Lower leg skin (tissue), 4 donors: ENCODE measurements around the gene SMOC2. TPM values are rescaled to one million over a fixed set of nuclear protein-coding genes. Genes with fewer than 3 reads are reported as not detected.

Experiments used
- DNase-seq, 2 donors: peaks; one replicate each; pipeline ENCODE4 v3.0.0-alpha.2; 2019; ENCODE audit warnings: low spot score in 2 of 2
- H3K4me3 ChIP-seq: fragments of 200-600 bp; sonication (generic); 2 replicates; pipeline ENCODE4 v1.5.1; 2017; ENCODE audit warnings: mild to moderate bottlenecking, low read depth; ENCODE audit not compliant: poor library complexity, severe bottlenecking
- POLR2A ChIP-seq, 2 donors: fragments of 450-650 bp; IDR thresholded peaks; one replicate each; pipeline ENCODE4 v1.6.1; 2016 to 2017; ENCODE audit warnings: antibody characterized with exemption in 2 of 2, mild to moderate bottlenecking in 1 of 2, moderate library complexity in 1 of 2
- WGBS, 2 donors: methylation state at CpG; one replicate each; pipeline ENCODE4 v1.1.5; 2018; 5-methylcytosine and 5-hydroxymethylcytosine counted together
- intact Hi-C: fragments of 100-400 bp; cut with DNase I; formaldehyde crosslinking; loops from one replicate; pipeline ENCODE4 v1.15.0; 2023; ENCODE audit warnings: low total_unique reads
- total RNA-seq, 4 donors: library from RNA; depleted of rRNA; stranded (reverse); fragments of >200 nt; gene quantifications; one replicate each; pipeline ENCODE4 v1.1.0, GENCODE V29; 2016
- TF ChIP-seq, protein P1 (sequence below), 3 donors: fragments of 450-650 bp; IDR thresholded peaks; one replicate each; pipeline ENCODE4 v1.5.1; 2016; ENCODE audit warnings: antibody characterized with exemption in 3 of 3, mild to moderate bottlenecking in 3 of 3, moderate library complexity in 2 of 3

The SMOC2 gene
- total RNA-seq, 4 donors from 2014 or later, result 12.5 to 26.1 (median 13.0) TPM

GRCh38 chr6:168469521-168469920 is 28.5 kb downstream of the SMOC2 start:
- no peak overlapping the region for H3K4me3 ChIP-seq
- DNase-seq, result no peak
- WGBS, 2 donors, result 84 to 86% methylated on average over 14 of the region's 14 CpGs
- TF ChIP-seq, protein P1, sequence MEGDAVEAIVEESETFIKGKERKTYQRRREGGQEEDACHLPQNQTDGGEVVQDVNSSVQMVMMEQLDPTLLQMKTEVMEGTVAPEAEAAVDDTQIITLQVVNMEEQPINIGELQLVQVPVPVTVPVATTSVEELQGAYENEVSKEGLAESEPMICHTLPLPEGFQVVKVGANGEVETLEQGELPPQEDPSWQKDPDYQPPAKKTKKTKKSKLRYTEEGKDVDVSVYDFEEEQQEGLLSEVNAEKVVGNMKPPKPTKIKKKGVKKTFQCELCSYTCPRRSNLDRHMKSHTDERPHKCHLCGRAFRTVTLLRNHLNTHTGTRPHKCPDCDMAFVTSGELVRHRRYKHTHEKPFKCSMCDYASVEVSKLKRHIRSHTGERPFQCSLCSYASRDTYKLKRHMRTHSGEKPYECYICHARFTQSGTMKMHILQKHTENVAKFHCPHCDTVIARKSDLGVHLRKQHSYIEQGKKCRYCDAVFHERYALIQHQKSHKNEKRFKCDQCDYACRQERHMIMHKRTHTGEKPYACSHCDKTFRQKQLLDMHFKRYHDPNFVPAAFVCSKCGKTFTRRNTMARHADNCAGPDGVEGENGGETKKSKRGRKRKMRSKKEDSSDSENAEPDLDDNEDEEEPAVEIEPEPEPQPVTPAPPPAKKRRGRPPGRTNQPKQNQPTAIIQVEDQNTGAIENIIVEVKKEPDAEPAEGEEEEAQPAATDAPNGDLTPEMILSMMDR (IDR thresholded peaks at IDR 0.05), result no peak
- no peak for TF ChIP-seq POLR2A (IDR thresholded peaks at IDR 0.05)
- intact Hi-C loops, result no loop called here

DNA sequence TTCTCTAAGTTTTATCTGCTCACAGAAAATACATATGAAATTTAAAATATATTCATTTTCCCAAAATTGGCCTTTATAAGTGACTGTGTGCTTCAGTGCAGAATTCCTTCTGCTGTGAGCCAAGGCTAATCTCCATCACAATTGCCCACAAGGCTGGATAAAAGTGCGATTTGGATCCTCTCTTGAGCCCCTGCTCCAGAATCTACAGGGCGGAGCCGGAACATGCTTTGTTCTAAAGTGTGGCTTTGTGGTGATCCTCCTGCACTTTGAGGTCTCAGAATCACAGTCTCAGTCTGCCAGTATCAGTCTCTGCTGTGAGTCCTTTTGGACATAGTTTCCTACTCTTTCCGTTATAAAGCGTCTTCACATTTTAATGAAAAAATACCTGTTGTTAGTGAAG is 28.9 kb downstream of the SMOC2 start:
- no peak overlapping the region for H3K4me3 ChIP-seq
- 88% methylated on average over 5 of the region's 5 CpGs for WGBS, 2 donors
- TF ChIP-seq, protein P1 (IDR thresholded peaks at IDR 0.05), result no peak
- no peak for TF ChIP-seq POLR2A (IDR thresholded peaks at IDR 0.05)
- DNase-seq, result no peak
- intact Hi-C loops, result no loop called here

DNA sequence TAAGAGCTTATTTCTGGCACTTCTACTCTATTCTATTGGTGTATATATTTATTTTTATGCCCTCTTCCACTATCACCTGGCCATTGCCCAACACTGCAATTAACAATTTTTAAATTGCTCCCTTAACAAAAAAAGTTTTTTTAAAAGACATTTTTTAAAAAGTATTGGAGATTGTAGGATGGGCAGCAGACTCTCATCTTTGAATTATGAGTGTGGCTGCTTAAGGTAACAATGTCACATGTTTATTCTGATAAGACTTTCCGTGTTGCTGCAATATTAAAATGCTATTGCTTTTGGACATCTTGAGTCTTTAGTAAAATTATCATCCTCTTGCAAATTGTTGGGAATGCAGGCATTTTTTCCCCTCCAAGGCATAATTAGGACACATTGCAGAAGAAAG is 31.4 kb downstream of the SMOC2 start:
- WGBS, 2 donors, result 92 to 100% methylated on average over 1 of the region's 1 CpG
- no peak for DNase-seq
- intact Hi-C loops, result no loop called here
- H3K4me3 ChIP-seq, result no peak overlapping the region
- no peak for TF ChIP-seq POLR2A (IDR thresholded peaks at IDR 0.05)

GRCh38 chr6:168473197-168473596 is 32.2 kb downstream of the SMOC2 start:
- no peak overlapping the region for H3K4me3 ChIP-seq
- WGBS, 2 donors, result 86 to 92% methylated on average over 7 of the region's 7 CpGs
- no peak for DNase-seq
- no peak for TF ChIP-seq POLR2A (IDR thresholded peaks at IDR 0.05)
- TF ChIP-seq, protein P1 (IDR thresholded peaks at IDR 0.05), result no peak
- intact Hi-C loops, result no loop called here

DNA sequence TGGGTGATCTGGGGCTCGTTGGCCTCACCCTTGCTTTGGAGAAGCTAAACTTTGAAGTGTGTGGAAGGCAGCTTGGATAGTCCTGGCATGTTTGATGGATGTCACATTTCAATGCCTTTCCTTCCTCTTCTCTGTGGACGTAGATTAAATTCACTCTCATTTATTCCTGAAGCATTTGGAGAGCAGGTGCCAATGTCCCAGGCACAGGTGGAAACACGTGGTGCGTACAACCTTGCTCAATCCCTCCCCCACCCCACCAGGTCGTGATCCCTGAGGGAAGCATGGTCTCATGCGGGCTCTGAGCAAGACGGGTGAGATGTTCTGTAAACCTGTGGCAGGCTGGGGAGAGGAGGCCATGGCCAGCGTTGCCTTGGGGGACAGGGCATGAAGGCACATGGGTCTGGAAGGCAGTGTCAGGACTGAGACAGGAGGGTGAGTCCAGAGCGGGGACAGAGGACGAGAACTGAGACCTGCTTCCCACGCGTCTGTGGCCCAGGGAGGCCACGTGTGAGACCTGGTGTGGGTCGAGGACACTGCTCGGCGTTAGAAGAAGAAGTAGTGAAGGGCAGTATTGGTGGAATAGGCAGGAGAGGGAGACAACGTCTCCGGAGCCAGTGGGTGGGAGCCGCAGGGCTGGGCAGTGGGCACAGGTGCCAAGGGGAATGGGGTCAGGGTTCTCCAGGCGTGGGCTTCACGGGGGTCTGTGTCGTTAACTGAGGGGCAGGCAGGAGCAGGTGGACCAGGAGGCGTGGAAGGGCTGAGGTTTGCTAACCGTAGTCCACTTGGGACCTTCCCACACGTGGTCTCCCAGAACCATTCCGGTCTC is 34.4 kb downstream of the SMOC2 start:
- no peak for DNase-seq

GRCh38 chr6:168479421-168479820 is 38.4 kb downstream of the SMOC2 start:
- WGBS, 2 donors, result 85 to 97% methylated on average over 4 of the region's 4 CpGs
- TF ChIP-seq, protein P1 (IDR thresholded peaks at IDR 0.05), result no peak
- no peak for DNase-seq
- intact Hi-C loops, result no loop called here
- no peak overlapping the region for H3K4me3 ChIP-seq

More for the DNA sequence above, 34.4 kb downstream of the SMOC2 start:
- 91 to 92% methylated on average over 26 of the region's 26 CpGs for WGBS, 2 donors
- TF ChIP-seq, protein P1 (IDR thresholded peaks at IDR 0.05), result no peak
- no peak for TF ChIP-seq POLR2A (IDR thresholded peaks at IDR 0.05)
- intact Hi-C loops, result no loop called here
- H3K4me3 ChIP-seq, result no peak overlapping the region
